A549 (cell line): Measurements from ENCODE around the gene CELF5.

Experiments used
- CBX2 ChIP-seq: fragments of 200-600 bp; sonication (generic); IDR thresholded peaks from 2 replicates; pipeline ENCODE4 v1.6.1; 2016; ENCODE audit warnings: low read depth, mild to moderate bottlenecking, borderline replicate concordance
- CEBPB ChIP-seq, 2 experiments: fragments of >200 bp in 1 of 2; sonication (Bioruptor Twin) in 1 of 2; formaldehyde crosslinking in 1 of 2; IDR thresholded peaks; 2 replicates each; pipeline ENCODE4 v1.6.1; 2012 to 2016
- CTCF ChIP-seq: fragments of >200 bp; sonication (Bioruptor Twin); formaldehyde crosslinking; IDR thresholded peaks from 3 replicates; pipeline ENCODE4 v1.5.1; 2016
- EHMT2 ChIP-seq: fragments of 200-600 bp; sonication (generic); IDR thresholded peaks from 2 replicates; pipeline ENCODE4 v1.6.1; 2016; ENCODE audit warnings: antibody characterized with exemption, low read depth, mild to moderate bottlenecking, moderate library complexity
- ELK1 ChIP-seq: fragments of 150-350 bp; IDR thresholded peaks from 2 replicates; pipeline ENCODE4 v1.6.1; 2014; ENCODE audit warnings: low read depth, mild to moderate bottlenecking, low read length
- ESRRA ChIP-seq: fragments of 150-350 bp; IDR thresholded peaks from 2 replicates; pipeline ENCODE4 v1.6.1; 2014; ENCODE audit warnings: mild to moderate bottlenecking, low read length, borderline replicate concordance
- HOXA7 ChIP-seq: fragments of 250-450 bp; sonication (Bioruptor Pico); IDR thresholded peaks from 2 replicates; pipeline ENCODE4 v1.5.0; 2020; ENCODE audit warnings: mild to moderate bottlenecking, moderate library complexity
- KDM5A ChIP-seq: fragments of 200-600 bp; sonication (generic); IDR thresholded peaks from 2 replicates; pipeline ENCODE4 v1.6.1; 2016; ENCODE audit warnings: antibody characterized with exemption, mild to moderate bottlenecking
- MAX ChIP-seq: IDR thresholded peaks from 2 replicates; pipeline ENCODE4 v1.6.1; 2012
- RAD21 ChIP-seq, 2 experiments: fragments of >200 bp in 1 of 2; sonication (Bioruptor Twin) in 1 of 2; formaldehyde crosslinking in 1 of 2; IDR thresholded peaks in 1 of 2; conservative IDR thresholded peaks in 1 of 2; 2 replicates in 1 of 2; 3 replicates in 1 of 2; pipeline ENCODE4 v1.6.1; 2012 to 2018; ENCODE audit warnings: inconsistent platforms in 1 of 2
- REST ChIP-seq: fragments of 200-600 bp; sonication (generic); IDR thresholded peaks from 2 replicates; pipeline ENCODE4 v1.6.1; 2016; ENCODE audit warnings: antibody characterized with exemption, mild to moderate bottlenecking, moderate library complexity

GRCh38 chr19:3344608-3345598 is 120.4 kb downstream of the CELF5 start:
- no peak for TF ChIP-seq RAD21 (conservative IDR thresholded peaks at IDR 0.05 in 1 of 2, IDR thresholded peaks at IDR 0.05 in 1 of 2)
- TF ChIP-seq EHMT2 = no peak
- TF ChIP-seq CTCF = no peak
- TF ChIP-seq HOXA7 (CRISPR knock-in tag) = no peak
- TF ChIP-seq REST = no peak
- no peak for TF ChIP-seq MAX
- TF ChIP-seq KDM5A = no peak
- no peak for TF ChIP-seq ESRRA
- no peak for TF ChIP-seq CBX2
- TF ChIP-seq ELK1 = no peak
- no peak for TF ChIP-seq CEBPB (IDR thresholded peaks at IDR 0.05)
